H1 (cell line): ENCODE measurements around the gene CPED1. TPM values are rescaled to one million over a fixed set of nuclear protein-coding genes. Genes with fewer than 3 reads are reported as not detected.

Experiments used
- CTCF ChIA-PET: fragments of 300-600 bp; sonication (Branson Sonifier 250); formaldehyde crosslinking; loops from one replicate; lab custom pipeline; 2021; ENCODE audit not compliant: partially characterized antibody; lab: Charles Lee
- POLR2A ChIA-PET: fragments of 300-600 bp; sonication (Branson Sonifier 250); formaldehyde crosslinking; loops from one replicate; lab custom pipeline; 2021; ENCODE audit warnings: inconsistent platforms; ENCODE audit not compliant: partially characterized antibody; lab: Charles Lee
- DNase-seq, 2 experiments: peaks; one replicate each; pipeline versions ENCODE4 v3.0.0 to v3.0.0-alpha.2; 2010 to 2022; ENCODE audit warnings: low spot score in 2 of 2, low read depth in 1 of 2, mixed read lengths in 1 of 2
- FAIRE-seq: peaks from 2 replicates; lab custom pipeline; 2011; peaks lifted over from hg19 to GRCh38; lab: Jason Lieb, UNC
- H2AFZ ChIP-seq: 2 replicates; pipeline ENCODE4 v1.8.1; 2012; ENCODE audit warnings: low read length, inconsistent platforms
- H2AK5ac ChIP-seq: 2 replicates; pipeline ENCODE4 v1.6.1; 2013; ENCODE audit warnings: low read depth, low read length
- H2BK120ac ChIP-seq: replicated peaks from 2 replicates; pipeline ENCODE3; 2013; ENCODE audit warnings: low read depth, low read length, inconsistent platforms
- H2BK12ac ChIP-seq: 2 replicates; pipeline ENCODE4 v1.6.1; 2013; ENCODE audit warnings: low read depth, low read length
- H2BK15ac ChIP-seq: 2 replicates; pipeline ENCODE4 v1.6.1; 2013; ENCODE audit warnings: low read length
- H2BK20ac ChIP-seq: 2 replicates; pipeline ENCODE4 v1.6.1; 2013; ENCODE audit warnings: low read length
- H2BK5ac ChIP-seq: 2 replicates; pipeline ENCODE4 v1.6.1; 2013; ENCODE audit warnings: low read depth, low read length
- H3K14ac ChIP-seq: 2 replicates; pipeline ENCODE4 v1.6.1; 2013; ENCODE audit warnings: inconsistent platforms; ENCODE audit not compliant: insufficient read length
- H3K18ac ChIP-seq: 2 replicates; pipeline ENCODE4 v1.6.1; 2013; ENCODE audit warnings: low read length; ENCODE audit errors: extremely low read depth
- H3K23ac ChIP-seq: 2 replicates; pipeline ENCODE4 v1.6.1; 2013; ENCODE audit warnings: inconsistent platforms; ENCODE audit not compliant: insufficient read length
- H3K23me2 ChIP-seq: 2 replicates; pipeline ENCODE4 v1.6.1; 2013; ENCODE audit warnings: low read depth, low read length
- H3K27ac ChIP-seq: 2 replicates; pipeline ENCODE4 v1.6.1; 2011; ENCODE audit warnings: low read depth, low read length, inconsistent platforms
- H3K27me3 ChIP-seq, 4 experiments: replicated peaks in 1 of 4; 1 replicate in 1 of 4; 2 replicates in 3 of 4; pipeline versions ENCODE4 v1.6.1 to v1.8.1; 2011 to 2013; ENCODE audit warnings: low read length in 3 of 4, mild to moderate bottlenecking in 3 of 4, inconsistent platforms in 2 of 4, mixed read lengths in 2 of 4, moderate library complexity in 1 of 4; ENCODE audit not compliant: control insufficient read depth in 3 of 4, insufficient read depth in 3 of 4; ENCODE audit errors: extremely low read depth in 1 of 4
- H3K36me3 ChIP-seq, 4 experiments: 2 replicates each; pipeline versions ENCODE4 v1.6.1 to v1.8.1; 2011 to 2013; ENCODE audit warnings: mild to moderate bottlenecking in 4 of 4, low read length in 3 of 4, moderate library complexity in 2 of 4, control low read depth in 1 of 4, inconsistent platforms in 1 of 4; ENCODE audit not compliant: insufficient read depth in 4 of 4, control insufficient read depth in 2 of 4
- H3K4ac ChIP-seq: replicated peaks from 2 replicates; pipeline ENCODE3; 2013; ENCODE audit warnings: low read length, low read depth, mixed read lengths, inconsistent platforms; ENCODE audit not compliant: insufficient read length
- H3K4me1 ChIP-seq, 4 experiments: replicated peaks in 1 of 4; 1 replicate in 1 of 4; 2 replicates in 3 of 4; pipeline versions ENCODE4 v1.6.1 to v1.8.1; 2011 to 2013; ENCODE audit warnings: low read length in 3 of 4, inconsistent platforms in 2 of 4, mixed read lengths in 1 of 4; ENCODE audit not compliant: insufficient read depth in 4 of 4, control insufficient read depth in 3 of 4
- H3K4me2 ChIP-seq, 2 experiments: 2 replicates each; pipeline versions ENCODE4 v1.6.1 to v1.8.1; 2011 to 2013; ENCODE audit warnings: low read depth in 2 of 2, low read length in 2 of 2, control low read depth in 1 of 2, inconsistent platforms in 1 of 2, mild to moderate bottlenecking in 1 of 2; ENCODE audit not compliant: insufficient read depth in 1 of 2
- H3K4me3 ChIP-seq, 4 experiments: fragments of 200-600, 300-600 bp in 1 of 4; sonication (generic), shearing (Covaris generic), sonication (Bioruptor Twin) in 1 of 4; 2 replicates each; pipeline versions ENCODE4 v1.5.1 to v1.8.1; 2011 to 2016; ENCODE audit warnings: low read length in 4 of 4, low read depth in 3 of 4, control low read depth in 2 of 4, inconsistent platforms in 2 of 4, mild to moderate bottlenecking in 2 of 4, mixed read lengths in 1 of 4, moderate library complexity in 1 of 4; ENCODE audit not compliant: insufficient read depth in 2 of 4; ENCODE audit errors: extremely low read depth in 1 of 4
- H3K56ac ChIP-seq: replicated peaks from 2 replicates; pipeline ENCODE3; 2013; ENCODE audit warnings: low read depth, mild to moderate bottlenecking, mixed read lengths, low read length, inconsistent platforms; ENCODE audit not compliant: insufficient read length
- H3K79me1 ChIP-seq: 2 replicates; pipeline ENCODE4 v1.6.1; 2013; ENCODE audit warnings: low read depth, low read length, control low read depth
- H3K79me2 ChIP-seq, 2 experiments: 2 replicates each; pipeline versions ENCODE4 v1.6.1 to v1.8.1; 2012 to 2013; ENCODE audit warnings: low read length in 2 of 2, mild to moderate bottlenecking in 2 of 2, inconsistent platforms in 1 of 2; ENCODE audit not compliant: insufficient read depth in 2 of 2, control insufficient read depth in 1 of 2
- H3K9ac ChIP-seq, 4 experiments: replicated peaks in 1 of 4; 1 replicate in 1 of 4; 2 replicates in 3 of 4; pipeline versions ENCODE4 v1.6.1 to v1.8.1; 2011 to 2013; ENCODE audit warnings: low read depth in 3 of 4, low read length in 3 of 4, control low read depth in 2 of 4, mild to moderate bottlenecking in 2 of 4, moderate library complexity in 2 of 4, inconsistent platforms in 1 of 4; ENCODE audit errors: extremely low read depth in 1 of 4
- H3K9me3 ChIP-seq, 2 experiments: 2 replicates each; pipeline versions ENCODE4 v1.6.1 to v1.8.1; 2012 to 2013; ENCODE audit warnings: mild to moderate bottlenecking in 2 of 2, moderate library complexity in 2 of 2, control low read depth in 1 of 2, inconsistent platforms in 1 of 2, low read depth in 1 of 2, low read length in 1 of 2, mixed read lengths in 1 of 2; ENCODE audit not compliant: insufficient read depth in 2 of 2
- H4K20me1 ChIP-seq, 2 experiments: replicated peaks in 1 of 2; 2 replicates each; pipeline versions ENCODE3 to v1.8.1; 2011 to 2013; ENCODE audit warnings: inconsistent platforms in 2 of 2, low read length in 2 of 2, mild to moderate bottlenecking in 1 of 2; ENCODE audit not compliant: insufficient read depth in 2 of 2, control insufficient read depth in 1 of 2
- H4K5ac ChIP-seq: 2 replicates; pipeline ENCODE4 v1.6.1; 2013; ENCODE audit warnings: low read length, low read depth, mixed read lengths, inconsistent platforms; ENCODE audit not compliant: insufficient read length
- H4K8ac ChIP-seq: 2 replicates; pipeline ENCODE4 v1.8.0; 2013; ENCODE audit warnings: mild to moderate bottlenecking, moderate library complexity, low read length, inconsistent platforms; ENCODE audit not compliant: insufficient read depth; ENCODE audit errors: extremely low read depth
- H4K91ac ChIP-seq: replicated peaks from 2 replicates; pipeline ENCODE3; 2013; ENCODE audit warnings: low read length, mixed read lengths, inconsistent platforms; ENCODE audit not compliant: insufficient read length
- CEBPB ChIP-seq: IDR thresholded peaks from 2 replicates; pipeline ENCODE4 v1.6.1; 2012; ENCODE audit warnings: low read depth, low read length
- SIX5 ChIP-seq: IDR thresholded peaks from 2 replicates; pipeline ENCODE4 v1.6.1; 2011; ENCODE audit warnings: mild to moderate bottlenecking, low read depth, low read length
- WGBS, 2 experiments: shearing (Covaris generic) in 1 of 2; methylation state at CpG; one replicate each; pipeline versions ENCODE4 v1.1.6 to v1.1.7; 2013 to 2015; ENCODE audit warnings: low lambda C conversion rate in 2 of 2, mixed read lengths in 2 of 2, inconsistent platforms in 1 of 2, low coverage in 1 of 2, missing lambda C conversion rate in 1 of 2; ENCODE audit not compliant: insufficient replicate concordance in 2 of 2, insufficient coverage in 1 of 2, insufficient read length in 1 of 2; ENCODE audit errors: extremely low coverage in 1 of 2, missing lambda C conversion rate in 1 of 2; 5-methylcytosine and 5-hydroxymethylcytosine counted together
- polyA plus RNA-seq, 7 experiments: library from polyadenylated mRNA; depleted of rRNA in 3 of 7; stranded (reverse) in 5 of 7; unstranded in 2 of 7; fragments of >200 nt in 5 of 7; fragments of 200-250 nt in 2 of 7; gene quantifications; 1 replicate in 5 of 7; 2 replicates in 1 of 7; 4 replicates in 1 of 7; pipeline versions ENCODE4 v1.2.1 to v1.2.3, GENCODE V29; 2011 to 2013; ENCODE audit warnings: missing spikeins in 2 of 7, mixed read lengths in 2 of 7
- total RNA-seq: library from RNA; stranded (reverse); fragmentation: NEBNext Ultra II Directional; extraction: Animal tissue kit (Norgen Biotek cat#: 25700); gene quantifications from 2 replicates; pipeline ENCODE4 v1.2.1, GENCODE V29; 2021

CPED1 gene
- total and polyA plus RNA-seq, 2 of the 8 experiments (the other 6 are each of a cell fraction or from before 2014, with no cell fraction given) = 0.08 to 0.39 TPM

GRCh38 chr7:121006711-121007315 lies 18.3 kb downstream of the CPED1 start:
- Histone ChIP-seq H3K4ac (no peak overlapping the region), H2AK5ac (no peak overlapping the region), H3K56ac (no peak overlapping the region)
- TF ChIP-seq SIX5 (no peak), CEBPB (peak; percentile 41)
- TF ChIP-seq, all 59 proteins: peak for 1
- no peak overlapping the region for H3K9ac ChIP-seq
- H3K14ac ChIP-seq = no peak overlapping the region
- no peak overlapping the region for H3K18ac ChIP-seq
- no peak overlapping the region for H4K5ac ChIP-seq
- H3K79me1 ChIP-seq = no peaks in the 10 kb centered on the region
- no peak overlapping the region for H2BK120ac ChIP-seq
- H4K91ac ChIP-seq = no peak overlapping the region
- no peaks in the 10 kb centered on the region for H3K79me2 ChIP-seq
- no peaks in the 10 kb centered on the region for H3K9me3 ChIP-seq
- CTCF ChIA-PET = interaction anchor here (0.7 to 1.7 kb wide), 6 partner anchors 8 to 625 kb away, joined by 3 to 6 read pairs (median 4); partner anchors contain the start of gene CPED1
- POLR2A ChIA-PET = no interaction called here
- H3K27me3 ChIP-seq = no peaks in the 10 kb centered on the region
- H4K8ac ChIP-seq = no peak overlapping the region
- no peak overlapping the region for H3K23ac ChIP-seq
- no peaks in the 10 kb centered on the region for H3K23me2 ChIP-seq
- peak; percentile 65 for FAIRE-seq
- no peaks in the 10 kb centered on the region for H4K20me1 ChIP-seq
- 68% methylated on average over 6 of the region's 6 CpGs; no CpG with 5 or more reads in 1 of the 2 experiments for WGBS, 2 experiments
- H2BK12ac ChIP-seq = no peak overlapping the region
- no peak overlapping the region for H3K4me3 ChIP-seq
- no peak overlapping the region for H3K27ac ChIP-seq
- peak overlapping the region in 1 of 2 experiments; percentile 34; a peak in 1 of 4 replicates for H3K4me2 ChIP-seq
- H2AFZ ChIP-seq = peak overlapping the region; percentile 78
- H3K4me1 ChIP-seq = peaks cover 0 to 2% (median 0%) of the 10 kb centered on the region in 4 experiments; a peak in 3 of 7 replicates
- no peak for DNase-seq
- H2BK20ac ChIP-seq = no peak overlapping the region
- H3K36me3 ChIP-seq = no peaks in the 10 kb centered on the region
- no peak overlapping the region for H2BK5ac ChIP-seq
- no peak overlapping the region for H2BK15ac ChIP-seq
